GM19438 (cell line): ENCODE measurements around the gene TOMM22.

Experiments used
- ATAC-seq: cut with Tn5 transposase; IDR thresholded peaks from one replicate; pipeline ENCODE4 v1.9.1; 2021; ENCODE audit warnings: low read depth; ENCODE audit not compliant: unreplicated experiment

TOMM22 gene

GRCh38 chr22:38713921-38714320 is 32.2 kb downstream of the TOMM22 start:
- no peak for ATAC-seq

DNA sequence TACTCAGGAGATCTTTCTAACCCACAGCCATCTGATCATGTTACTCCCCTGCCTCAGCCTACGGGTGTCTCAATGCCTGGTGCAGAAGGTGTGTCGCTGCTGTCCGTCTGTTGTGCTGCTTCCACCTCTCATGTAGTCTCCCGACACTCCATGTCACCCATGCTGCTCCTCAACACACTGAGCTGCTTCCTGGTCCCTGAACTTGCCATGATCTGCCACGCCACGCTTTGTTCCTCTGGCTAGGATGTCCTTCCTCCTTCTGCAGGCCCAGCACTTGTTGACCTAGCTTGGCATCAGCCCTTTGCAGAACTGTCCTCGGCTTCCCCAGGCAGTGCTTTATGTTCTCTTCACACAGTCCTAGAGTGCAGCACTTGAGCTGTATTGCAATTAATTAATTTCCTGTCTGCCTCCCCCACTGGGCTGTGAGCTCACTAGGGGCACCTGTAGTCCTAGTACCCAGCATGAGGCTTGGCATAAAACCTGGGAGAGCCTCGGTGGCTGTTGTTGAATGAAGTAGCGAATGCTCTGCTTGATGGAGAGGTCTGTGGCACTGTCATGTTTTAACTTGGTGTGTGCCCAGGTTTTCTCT is 33.5 kb downstream of the TOMM22 start:
- no peak for ATAC-seq

DNA sequence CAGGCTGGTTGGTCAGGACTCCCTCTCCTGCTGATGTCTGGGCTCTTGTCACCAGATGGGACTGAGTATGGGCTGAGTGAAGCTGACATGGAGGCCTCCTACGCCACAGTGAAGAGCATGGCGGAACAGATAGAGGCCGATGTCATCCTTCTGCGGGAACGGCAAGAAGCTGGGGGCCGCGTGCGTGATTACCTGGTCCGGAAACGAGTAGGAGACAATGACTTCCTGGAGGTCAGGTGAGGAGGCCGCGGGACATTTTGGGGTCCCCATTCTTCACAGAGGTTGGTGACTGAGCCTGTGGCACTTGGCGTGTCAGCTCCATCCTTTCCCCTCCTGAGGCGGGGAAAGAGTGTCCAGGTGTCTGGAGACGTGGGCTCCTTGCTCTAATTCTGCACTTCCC is 34.1 kb downstream of the TOMM22 start:
- no peak for ATAC-seq

GRCh38 chr22:38716271-38716670 is 34.5 kb downstream of the TOMM22 start:
- no peak for ATAC-seq

- no peak for ATAC-seq
These were observed 35.1 kb downstream of the TOMM22 start for GRCh38 chr22:38716826-38717225.

DNA sequence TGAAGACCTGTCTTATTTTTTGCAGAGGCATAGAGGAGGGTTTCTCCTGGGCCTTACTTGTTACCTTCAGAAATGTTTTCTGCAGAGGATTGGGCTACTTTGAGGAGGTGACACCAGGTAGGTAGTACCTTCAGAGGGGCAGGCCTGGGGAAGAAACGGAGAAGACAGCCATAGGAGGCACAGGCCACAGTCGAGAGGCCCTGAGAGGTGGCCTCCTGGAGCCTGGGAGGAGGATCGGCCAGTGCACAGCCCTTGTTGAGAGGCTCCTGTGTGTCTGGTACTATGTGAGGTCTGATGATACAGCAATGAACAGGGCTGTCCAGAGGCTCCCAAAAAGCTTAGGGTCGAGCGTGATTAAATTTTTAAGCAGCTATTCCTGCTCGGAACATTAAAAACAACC is 35.5 kb downstream of the TOMM22 start:
- no peak for ATAC-seq

DNA sequence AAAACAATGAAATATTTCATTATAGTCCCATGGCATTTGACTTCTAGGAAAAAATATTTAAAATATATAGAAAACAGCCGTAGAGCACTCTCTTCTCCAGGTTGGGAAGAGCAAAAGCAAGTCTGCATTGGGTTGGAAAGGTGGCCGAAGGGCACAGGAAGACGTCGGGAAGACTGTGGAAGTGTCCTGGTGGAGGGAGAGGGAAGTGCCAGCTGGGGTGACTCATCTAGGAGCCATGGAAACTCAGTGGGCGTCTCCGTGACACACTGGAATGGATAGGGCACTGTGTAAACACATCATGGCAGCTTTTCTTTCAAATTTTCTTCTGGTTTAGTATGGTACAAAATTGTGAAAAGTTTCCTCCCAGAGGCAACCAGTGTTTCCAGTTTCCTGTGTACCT is 36.7 kb downstream of the TOMM22 start:
- ATAC-seq = no peak

GRCh38 chr22:38719196-38719595 is 37.4 kb downstream of the TOMM22 start:
- no peak for ATAC-seq

DNA sequence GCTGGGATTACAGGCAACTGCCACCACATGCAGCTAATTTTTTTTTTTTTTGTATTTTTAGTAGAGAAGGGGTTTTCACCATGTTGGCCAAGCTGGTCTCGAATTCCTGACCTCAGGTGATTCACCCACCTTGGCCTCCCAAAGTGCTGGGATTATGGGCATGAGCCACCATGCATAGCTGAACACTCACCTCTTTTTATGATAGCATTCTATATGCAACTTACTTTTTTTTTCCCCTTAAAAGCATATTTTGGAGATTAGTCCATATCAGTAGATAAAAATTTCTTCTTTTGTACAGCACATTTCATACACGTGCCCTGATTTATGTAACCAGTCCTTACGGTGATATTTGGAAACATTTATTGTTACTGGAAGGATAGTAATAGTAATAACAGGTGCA is 38.6 kb downstream of the TOMM22 start:
- ATAC-seq = no peak

GRCh38 chr22:38721551-38721950 is 39.8 kb downstream of the TOMM22 start:
- no peak for ATAC-seq

DNA sequence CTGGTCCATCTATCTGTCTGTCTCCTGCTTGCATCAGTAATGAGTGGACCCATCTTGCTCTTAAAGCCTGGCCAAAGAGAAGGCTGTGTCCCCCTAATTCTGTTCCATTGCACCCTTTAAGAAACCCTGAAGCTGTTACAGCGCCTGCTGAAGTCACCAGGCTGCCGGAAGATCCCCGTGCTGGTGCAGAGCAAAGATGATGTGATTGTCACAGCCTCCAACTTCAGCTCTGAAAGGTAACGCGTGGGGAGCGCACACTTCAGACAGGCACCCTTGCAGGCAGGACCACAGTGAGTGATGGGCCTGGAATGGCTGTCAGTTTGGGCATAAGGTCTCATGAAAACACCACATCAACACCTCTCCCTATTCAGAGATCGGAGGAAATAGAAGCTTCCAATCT is 42.4 kb downstream of the TOMM22 start:
- no peak for ATAC-seq

DNA sequence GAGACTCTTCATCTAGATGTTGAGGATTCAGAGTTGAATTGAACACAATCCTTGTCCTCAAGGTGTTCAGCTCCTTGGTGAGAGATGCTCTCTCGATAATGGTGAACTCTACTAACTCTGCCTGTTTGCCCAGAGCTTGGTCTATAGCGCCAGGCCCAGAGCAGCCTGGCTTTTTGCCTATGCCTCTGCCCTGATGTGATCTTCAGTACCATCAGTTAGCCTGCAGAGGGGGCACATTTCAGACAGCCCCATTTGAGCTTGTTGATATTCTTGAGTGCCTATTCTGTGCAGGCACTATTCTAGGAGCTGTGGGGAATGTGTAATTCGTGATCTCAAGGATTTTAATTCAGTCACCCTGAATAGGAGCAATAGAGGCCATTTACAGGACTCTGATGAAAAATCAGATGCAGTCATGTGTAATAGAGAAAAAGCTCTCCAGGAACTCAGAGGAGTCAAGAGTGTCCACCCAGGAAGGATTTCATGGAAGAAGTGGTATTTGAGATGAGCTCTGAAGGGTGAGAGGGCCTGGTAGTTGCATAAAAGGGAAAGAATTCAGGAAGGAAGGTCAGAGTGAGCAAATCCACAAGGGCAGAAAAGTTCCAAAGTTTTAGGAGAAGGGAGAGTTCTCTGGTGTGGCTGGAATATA is 43.3 kb downstream of the TOMM22 start:
- ATAC-seq = no peak

DNA sequence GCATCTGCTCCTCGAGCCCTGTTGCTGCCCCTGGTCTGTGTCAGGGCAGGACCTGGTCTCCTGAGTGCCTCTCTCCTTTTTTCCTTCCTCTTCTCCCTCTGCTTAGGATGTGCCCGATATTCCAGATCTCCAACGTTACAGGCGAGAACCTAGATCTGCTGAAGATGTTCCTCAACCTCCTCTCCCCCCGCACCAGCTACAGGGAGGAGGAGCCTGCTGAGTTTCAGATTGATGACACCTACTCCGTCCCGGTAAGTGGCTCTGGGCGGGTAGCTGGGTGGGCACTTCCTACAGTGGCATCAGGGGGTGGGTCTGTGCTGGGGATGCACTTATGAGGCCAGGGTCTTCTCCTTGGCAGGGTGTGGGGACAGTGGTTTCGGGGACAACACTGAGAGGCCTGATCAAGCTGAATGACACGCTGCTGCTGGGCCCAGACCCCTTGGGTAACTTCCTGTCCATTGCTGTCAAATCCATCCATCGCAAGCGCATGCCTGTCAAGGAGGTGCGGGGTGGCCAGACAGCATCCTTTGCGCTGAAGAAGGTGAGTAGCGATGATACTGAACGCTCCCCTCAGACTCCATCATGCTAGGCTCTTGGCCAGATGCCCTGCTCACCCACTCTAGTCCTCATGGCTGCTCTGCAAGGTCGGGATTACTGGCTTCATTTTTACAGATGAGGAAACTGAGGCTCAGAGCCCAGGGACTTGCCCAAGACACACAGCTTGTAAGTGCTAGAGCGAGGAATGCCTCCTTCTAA is 44.3 kb downstream of the TOMM22 start:
- ATAC-seq = no peak

DNA sequence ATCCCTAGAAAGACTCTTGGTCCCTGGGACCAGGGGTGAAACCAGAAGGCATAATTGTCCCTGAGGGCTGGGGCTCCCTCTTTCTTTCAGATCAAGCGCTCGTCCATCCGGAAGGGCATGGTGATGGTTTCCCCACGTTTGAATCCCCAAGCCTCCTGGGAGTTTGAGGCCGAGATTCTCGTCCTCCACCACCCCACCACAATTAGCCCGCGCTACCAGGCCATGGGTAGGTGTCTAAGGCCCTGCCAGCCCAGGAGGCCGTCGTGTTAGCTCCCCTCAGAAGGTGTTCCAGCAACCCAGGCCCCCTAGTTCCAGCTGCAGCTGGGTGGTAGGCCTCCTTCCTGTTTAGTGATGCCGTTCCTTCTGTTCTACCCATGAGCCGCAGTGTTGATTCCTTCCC is 45.4 kb downstream of the TOMM22 start:
- no peak for ATAC-seq

- ATAC-seq = no peak
These were observed 46.0 kb downstream of the TOMM22 start for GRCh38 chr22:38727530-38728451.

GRCh38 chr22:38728871-38729796 is 47.4 kb downstream of the TOMM22 start:
- ATAC-seq = no peak

DNA sequence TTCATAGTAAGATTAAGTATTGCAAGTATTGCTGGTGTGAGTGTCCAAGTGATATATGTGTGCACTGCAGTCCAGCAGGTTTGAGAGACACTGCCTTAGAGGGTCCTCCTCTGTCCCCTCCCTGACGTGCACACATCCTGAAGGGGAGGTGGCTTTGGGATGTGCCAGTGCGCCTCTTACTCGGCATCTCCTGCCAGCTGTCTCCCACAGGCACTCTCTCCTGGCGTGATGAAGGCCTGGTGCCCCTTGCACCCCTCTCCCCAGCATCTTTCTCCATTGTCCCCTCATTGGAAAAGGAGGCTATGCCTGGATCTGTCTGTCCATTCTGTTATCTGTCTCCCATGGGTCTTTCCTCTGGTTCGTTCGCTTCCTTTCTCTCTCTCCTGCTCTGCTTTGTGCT is 48.2 kb downstream of the TOMM22 start:
- no peak for ATAC-seq

DNA sequence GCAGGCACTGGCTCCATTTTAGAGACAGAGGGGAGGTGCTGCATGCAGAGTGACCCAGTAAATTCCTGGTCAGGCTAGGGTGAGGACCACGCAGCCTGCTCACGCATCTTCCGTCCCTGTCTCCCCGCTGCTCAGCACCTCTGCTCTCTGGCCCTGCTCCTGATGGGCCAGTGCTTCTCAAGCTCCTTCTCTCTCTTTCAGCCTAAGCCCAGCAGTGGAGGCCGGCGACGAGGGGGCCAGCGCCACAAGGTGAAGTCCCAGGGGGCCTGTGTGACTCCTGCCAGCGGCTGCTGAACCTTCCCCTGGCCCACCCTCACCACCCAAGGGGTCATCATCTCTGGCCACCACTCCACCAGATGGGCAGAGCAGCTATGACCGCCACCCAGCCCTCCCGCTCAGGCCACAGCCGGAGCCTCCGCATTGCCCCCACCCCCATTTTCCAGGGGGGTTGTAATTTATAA is 48.7 kb downstream of the TOMM22 start:
- no peak for ATAC-seq

DNA sequence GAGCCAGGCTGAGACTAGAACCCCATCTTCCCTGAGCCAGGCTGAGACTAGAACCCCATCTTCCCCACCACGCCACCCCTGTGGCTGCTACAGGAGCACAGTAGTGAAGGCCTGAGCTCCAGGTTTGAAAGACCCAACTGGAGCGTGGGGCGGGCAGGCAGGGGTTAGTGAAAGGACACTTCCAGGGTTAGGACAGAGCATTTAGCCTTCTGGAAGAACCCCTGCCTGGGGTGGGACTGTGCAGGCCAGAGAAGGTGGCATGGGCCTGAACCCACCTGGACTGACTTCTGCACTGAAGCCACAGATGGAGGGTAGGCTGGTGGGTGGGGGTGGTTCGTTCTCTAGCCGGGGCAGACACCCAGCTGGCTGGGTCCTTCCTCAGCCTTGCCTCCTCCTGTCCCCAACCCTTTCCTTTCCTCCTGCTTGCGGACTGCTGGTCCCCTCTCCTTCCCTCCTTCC is 50.0 kb downstream of the TOMM22 start:
- ATAC-seq = no peak
